ENCODE measurements around the gene ITGA3.

Gene ITGA3

DNA sequence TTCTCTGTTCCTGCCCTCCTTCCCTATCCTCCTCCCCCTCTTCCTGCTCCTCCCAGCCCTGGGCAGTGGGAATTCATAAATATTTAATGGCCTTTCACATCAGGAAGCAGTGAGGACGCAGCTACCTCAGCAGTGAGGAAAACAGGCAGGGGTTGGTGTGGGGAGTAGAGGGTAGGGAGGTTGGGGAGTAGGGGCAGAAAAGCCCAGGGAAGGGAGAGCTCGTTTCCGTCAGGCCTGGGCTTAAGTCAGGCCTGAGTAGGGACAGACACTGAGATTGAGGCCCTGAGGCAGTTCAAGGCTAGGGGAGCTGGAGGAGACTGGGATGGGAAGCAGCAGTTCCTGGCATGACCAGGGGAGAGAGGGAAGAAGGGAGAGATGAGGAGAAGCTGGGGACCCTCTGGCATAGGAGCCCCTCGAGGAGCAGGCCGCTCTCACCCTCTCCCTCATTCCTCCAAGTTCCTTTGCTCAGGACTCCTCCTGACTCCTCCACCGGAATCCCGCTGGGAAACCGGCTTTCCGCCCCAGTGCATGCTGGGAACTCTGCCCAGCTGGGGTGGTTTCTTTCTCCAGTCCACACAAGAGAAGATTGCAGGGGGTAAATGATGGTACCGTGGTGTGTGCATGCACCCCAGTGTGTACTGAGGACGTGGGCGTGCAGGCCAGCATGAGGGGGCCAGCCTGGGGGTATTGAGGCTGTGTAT lies 67.9 kb downstream of the ITGA3 start:
- no peaks in the 10 kb centered on the region for H3K27me3 ChIP-seq (ENCODE audit: low read length)
- no peak for TF ChIP-seq EZH2phosphoT487 (conservative IDR thresholded peaks at IDR 0.05; ENCODE audit: low read length)
- TF ChIP-seq, protein P1, sequence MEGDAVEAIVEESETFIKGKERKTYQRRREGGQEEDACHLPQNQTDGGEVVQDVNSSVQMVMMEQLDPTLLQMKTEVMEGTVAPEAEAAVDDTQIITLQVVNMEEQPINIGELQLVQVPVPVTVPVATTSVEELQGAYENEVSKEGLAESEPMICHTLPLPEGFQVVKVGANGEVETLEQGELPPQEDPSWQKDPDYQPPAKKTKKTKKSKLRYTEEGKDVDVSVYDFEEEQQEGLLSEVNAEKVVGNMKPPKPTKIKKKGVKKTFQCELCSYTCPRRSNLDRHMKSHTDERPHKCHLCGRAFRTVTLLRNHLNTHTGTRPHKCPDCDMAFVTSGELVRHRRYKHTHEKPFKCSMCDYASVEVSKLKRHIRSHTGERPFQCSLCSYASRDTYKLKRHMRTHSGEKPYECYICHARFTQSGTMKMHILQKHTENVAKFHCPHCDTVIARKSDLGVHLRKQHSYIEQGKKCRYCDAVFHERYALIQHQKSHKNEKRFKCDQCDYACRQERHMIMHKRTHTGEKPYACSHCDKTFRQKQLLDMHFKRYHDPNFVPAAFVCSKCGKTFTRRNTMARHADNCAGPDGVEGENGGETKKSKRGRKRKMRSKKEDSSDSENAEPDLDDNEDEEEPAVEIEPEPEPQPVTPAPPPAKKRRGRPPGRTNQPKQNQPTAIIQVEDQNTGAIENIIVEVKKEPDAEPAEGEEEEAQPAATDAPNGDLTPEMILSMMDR (IDR thresholded peaks at IDR 0.05; ENCODE audit: insufficient read depth, low read length, poor library complexity, severe bottlenecking): no peak
- no peaks in the 10 kb centered on the region for H4K20me1 ChIP-seq (ENCODE audit: low read depth, low read length)
- no peak overlapping the region for H2AFZ ChIP-seq (ENCODE audit: low read depth, low read length, severe bottlenecking)
- H3K9me2 ChIP-seq (replicated peaks; ENCODE audit: insufficient read depth, low read length): no peaks in the 10 kb centered on the region
- no peaks in the 10 kb centered on the region for H3F3A ChIP-seq (ENCODE audit: insufficient read depth)
- H3K9ac ChIP-seq (ENCODE audit: low read length): no peak overlapping the region
- H3K4me3 ChIP-seq (ENCODE audit: insufficient read depth, low read length, poor library complexity, severe bottlenecking): no peak overlapping the region
- H3K36me3 ChIP-seq (ENCODE audit: low read length): no peaks in the 10 kb centered on the region
- H3K27ac ChIP-seq (ENCODE audit: low read depth, low read length): no peak overlapping the region
- H3K79me2 ChIP-seq (ENCODE audit: insufficient read depth, low read length): no peaks in the 10 kb centered on the region
- no peaks in the 10 kb centered on the region for H3K9me3 ChIP-seq (ENCODE audit: insufficient read depth, low read length)
- H3K4me2 ChIP-seq (ENCODE audit: low read depth, low read length, poor library complexity, severe bottlenecking): no peak overlapping the region

DNA sequence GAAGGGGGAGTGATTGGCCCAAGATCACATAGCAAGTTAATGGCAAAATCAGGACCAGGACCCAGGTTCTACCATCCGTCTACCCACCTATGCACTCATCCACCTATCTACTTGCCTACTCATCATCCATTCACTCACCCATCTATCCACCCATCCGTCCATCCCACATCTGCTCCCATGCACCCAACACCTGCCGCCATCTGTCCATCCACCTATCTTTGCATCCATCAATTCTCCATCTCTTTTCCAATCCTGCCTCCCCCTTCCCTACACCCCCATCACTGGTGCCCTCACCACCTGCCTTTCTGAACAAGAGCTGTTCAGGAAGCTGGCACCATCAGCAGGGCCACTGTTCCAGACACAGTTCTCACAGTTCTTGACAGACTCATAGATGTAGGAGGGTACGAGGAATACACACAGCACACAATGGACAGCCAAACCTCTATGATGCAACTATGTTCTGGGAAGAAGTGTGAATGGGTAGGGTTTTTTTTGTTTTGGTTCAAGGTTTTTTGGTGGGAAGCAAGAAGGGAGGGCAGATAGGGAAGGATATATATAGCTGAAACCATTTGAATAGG lies 69.6 kb downstream of the ITGA3 start:
- no peaks in the 10 kb centered on the region for H3K9me2 ChIP-seq (replicated peaks; ENCODE audit: insufficient read depth, low read length)
- H2AFZ ChIP-seq (ENCODE audit: low read depth, low read length, severe bottlenecking): no peak overlapping the region
- TF ChIP-seq, protein P1 (IDR thresholded peaks at IDR 0.05; ENCODE audit: insufficient read depth, low read length, poor library complexity, severe bottlenecking): no peak
- no peak for TF ChIP-seq EZH2phosphoT487 (conservative IDR thresholded peaks at IDR 0.05; ENCODE audit: low read length)
- no peaks in the 10 kb centered on the region for H3K9me3 ChIP-seq (ENCODE audit: insufficient read depth, low read length)
- H3F3A ChIP-seq (ENCODE audit: insufficient read depth): no peaks in the 10 kb centered on the region
- H3K27me3 ChIP-seq (ENCODE audit: low read length): no peaks in the 10 kb centered on the region
- no peaks in the 10 kb centered on the region for H3K79me2 ChIP-seq (ENCODE audit: insufficient read depth, low read length)
- H4K20me1 ChIP-seq (ENCODE audit: low read depth, low read length): no peaks in the 10 kb centered on the region
- no peak overlapping the region for H3K9ac ChIP-seq (ENCODE audit: low read length)
- no peak overlapping the region for H3K4me2 ChIP-seq (ENCODE audit: low read depth, low read length, poor library complexity, severe bottlenecking)
- no peak overlapping the region for H3K27ac ChIP-seq (ENCODE audit: low read depth, low read length)
- H3K4me3 ChIP-seq (ENCODE audit: insufficient read depth, low read length, poor library complexity, severe bottlenecking): no peak overlapping the region
- no peaks in the 10 kb centered on the region for H3K36me3 ChIP-seq (ENCODE audit: low read length)

DNA sequence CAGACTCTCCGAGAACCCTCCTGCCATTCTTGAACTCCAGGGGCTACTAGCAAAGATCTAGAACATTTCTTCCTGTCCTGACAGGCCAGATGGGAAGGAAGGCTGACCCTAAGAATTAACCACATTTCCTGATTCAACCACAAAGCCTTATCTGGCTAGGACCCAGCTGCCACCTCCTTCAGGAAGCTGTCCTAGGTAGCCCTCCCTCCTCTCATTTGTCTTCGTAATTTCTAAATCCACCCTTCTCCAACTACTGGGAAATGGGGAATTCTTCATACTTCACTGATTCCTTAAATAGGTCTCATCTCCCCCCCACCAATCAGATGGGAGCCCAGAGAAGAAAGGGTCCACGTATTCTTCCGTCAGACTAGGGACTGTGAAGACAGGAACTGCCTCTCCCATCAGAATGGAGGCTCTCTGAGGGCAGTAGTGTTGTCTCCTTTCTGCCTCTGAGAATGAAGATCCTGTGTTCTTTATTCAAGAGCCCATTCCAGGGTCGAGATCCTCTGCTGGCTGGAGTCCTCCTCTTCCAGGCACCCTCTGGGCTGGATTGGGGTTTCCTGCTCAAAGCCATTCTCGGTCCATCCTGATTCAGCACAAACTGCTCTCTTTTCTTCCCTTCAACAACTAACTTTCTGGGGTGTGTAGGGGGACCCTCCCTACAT lies 71.9 kb downstream of the ITGA3 start:
- H3K79me2 ChIP-seq (ENCODE audit: insufficient read depth, low read length): no peaks in the 10 kb centered on the region
- no peak overlapping the region for H3K4me2 ChIP-seq (ENCODE audit: low read depth, low read length, poor library complexity, severe bottlenecking)
- TF ChIP-seq, protein P1 (IDR thresholded peaks at IDR 0.05; ENCODE audit: insufficient read depth, low read length, poor library complexity, severe bottlenecking): no peak
- no peak for TF ChIP-seq EZH2phosphoT487 (conservative IDR thresholded peaks at IDR 0.05; ENCODE audit: low read length)
- no peak overlapping the region for H3K4me3 ChIP-seq (ENCODE audit: insufficient read depth, low read length, poor library complexity, severe bottlenecking)
- H3K36me3 ChIP-seq (ENCODE audit: low read length): no peaks in the 10 kb centered on the region
- H3K27ac ChIP-seq (ENCODE audit: low read depth, low read length): no peak overlapping the region
- no peaks in the 10 kb centered on the region for H3F3A ChIP-seq (ENCODE audit: insufficient read depth)
- no peak overlapping the region for H2AFZ ChIP-seq (ENCODE audit: low read depth, low read length, severe bottlenecking)
- H3K27me3 ChIP-seq (ENCODE audit: low read length): no peaks in the 10 kb centered on the region
- no peak overlapping the region for H3K9ac ChIP-seq (ENCODE audit: low read length)
- H3K9me3 ChIP-seq (ENCODE audit: insufficient read depth, low read length): no peaks in the 10 kb centered on the region
- H4K20me1 ChIP-seq (ENCODE audit: low read depth, low read length): no peaks in the 10 kb centered on the region
- no peaks in the 10 kb centered on the region for H3K9me2 ChIP-seq (replicated peaks; ENCODE audit: insufficient read depth, low read length)

All from SU-DHL-6 (cell line).